Forelimb muscle (tissue), 1 donor: ENCODE measurements around the gene CHAF1A. TPM values are rescaled to one million over a fixed set of nuclear protein-coding genes. Genes with fewer than 3 reads are reported as not detected.

Experiments
- polyA plus RNA-seq: library from polyadenylated mRNA; unstranded; fragments of 120-200 nt; gene quantifications from one replicate; pipeline ENCODE4 v1.2.1, GENCODE V29; 2013; ENCODE audit not compliant: insufficient read length

Gene CHAF1A
- polyA plus RNA-seq, 1 donor: 11.1 TPM

Other genes starting within 250 kb of the CHAF1A start
- not detected for gene CREB3L3, start 249.0 kb upstream of the CHAF1A start, polyA plus RNA-seq
- gene SIRT6, start 220.1 kb upstream of the CHAF1A start, polyA plus RNA-seq: 11.2 TPM
- 2.9 TPM for gene ANKRD24, start 220.0 kb upstream of the CHAF1A start, polyA plus RNA-seq
- 0.38 TPM for gene EBI3, start 173.1 kb upstream of the CHAF1A start, polyA plus RNA-seq
- gene YJU2, start 155.6 kb upstream of the CHAF1A start, polyA plus RNA-seq: 12.9 TPM
- 117 TPM for gene SHD, start 123.4 kb upstream of the CHAF1A start, polyA plus RNA-seq
- gene TMIGD2, start 100.3 kb upstream of the CHAF1A start, polyA plus RNA-seq: 0.46 TPM
- gene FSD1, start 98.0 kb upstream of the CHAF1A start, polyA plus RNA-seq: 2.4 TPM
- 4.9 TPM for gene STAP2, start 63.8 kb upstream of the CHAF1A start, polyA plus RNA-seq
- gene MPND, start 59.1 kb upstream of the CHAF1A start, polyA plus RNA-seq: 15.9 TPM
- gene SH3GL1, start 2.1 kb upstream of the CHAF1A start, polyA plus RNA-seq: 57.7 TPM
- 106 TPM for gene UBXN6, start 55.2 kb downstream of the CHAF1A start, polyA plus RNA-seq
- gene HDGFL2, start 69.7 kb downstream of the CHAF1A start, polyA plus RNA-seq: 70.0 TPM
- 12.8 TPM for gene PLIN4, start 115.8 kb downstream of the CHAF1A start, polyA plus RNA-seq
- gene PLIN5, start 132.6 kb downstream of the CHAF1A start, polyA plus RNA-seq: 2.9 TPM
- gene LRG1, start 137.4 kb downstream of the CHAF1A start, polyA plus RNA-seq: 0.49 TPM
- 44.3 TPM for gene SEMA6B, start 157.0 kb downstream of the CHAF1A start, polyA plus RNA-seq
- 9.5 TPM for gene TNFAIP8L1, start 236.9 kb downstream of the CHAF1A start, polyA plus RNA-seq